Measurements from ENCODE around the gene CCDC33. TPM values are rescaled to one million over a fixed set of nuclear protein-coding genes. Genes with fewer than 3 reads are reported as not detected.

The CCDC33 gene
- total and polyA plus RNA-seq, 2 donors (not counting 3 experiments of a cell fraction or from before 2014, with no cell fraction given), result not detected

GRCh38 chr15:74275957-74276356 is 39.8 kb downstream of the CCDC33 start:
- H3K9ac ChIP-seq (replicated peaks; ENCODE audit: extremely low read depth, insufficient read depth, low read length), result no peak overlapping the region
- no peak for TF ChIP-seq GATA2 (IDR thresholded peaks at IDR 0.05; ENCODE audit: insufficient read depth, insufficient read length, low read depth, low read length)
- no peak overlapping the region for H3K4me2 ChIP-seq (ENCODE audit: insufficient read depth, low read length)
- no peaks in the 10 kb centered on the region for H3K9me1 ChIP-seq (replicated peaks; ENCODE audit: control insufficient read depth, extremely low read depth, insufficient read depth, low read length)
- no peak for DNase-seq (ENCODE audit: low read depth, low spot score)
- H2AFZ ChIP-seq (ENCODE audit: low read depth, low read length), result no peak overlapping the region
- ChIA-PET POLR2A (no interaction called here), CTCF (no interaction called here)
- H3K27ac ChIP-seq (ENCODE audit: insufficient read depth, low read depth, low read length), result no peak overlapping the region
- H3K9me3 ChIP-seq (replicated peaks; ENCODE audit: control insufficient read depth, insufficient read depth, low read length), result no peaks in the 10 kb centered on the region
- intact Hi-C loops (cut with micrococcal nuclease), result no loop called here
- no peaks in the 10 kb centered on the region for H3K36me3 ChIP-seq (ENCODE audit: control insufficient read depth in 2 of 2, extremely low read depth in 1 of 2, insufficient read depth in 2 of 2, low read length in 2 of 2)
- H3K4me3 ChIP-seq (replicated peaks in 1 of 3; ENCODE audit: insufficient read depth in 1 of 3, low read depth in 1 of 3, low read length in 3 of 3), result no peak overlapping the region
- peaks cover 0 to 3% of the 10 kb centered on the region in 2 experiments for H3K27me3 ChIP-seq (ENCODE audit: control insufficient read depth in 2 of 2, insufficient read depth in 2 of 2, low read length in 2 of 2)
- no TSS peak for BruUV-seq (replicated peaks)
- no peaks in the 10 kb centered on the region for H3K4me1 ChIP-seq (ENCODE audit: control insufficient read depth, extremely low read depth, insufficient read depth, low read length)
- dilution Hi-C loops (cut with MboI; ENCODE audit: extremely low pct_ligation_motif_present, low sequenced_read_pairs), result no loop called here
- H4K20me1 ChIP-seq (replicated peaks; ENCODE audit: control insufficient read depth, extremely low read depth, insufficient read depth, low read length), result no peaks in the 10 kb centered on the region
- FAIRE-seq, result no peak
- H3K79me2 ChIP-seq (ENCODE audit: control insufficient read depth, insufficient read depth, low read length), result no peaks in the 10 kb centered on the region

GRCh38 chr15:74276560-74276959 is 40.4 kb downstream of the CCDC33 start:
- TF ChIP-seq POLR2A (IDR thresholded peaks at IDR 0.05; ENCODE audit: low read depth, low read length), result no peak
- TF ChIP-seq POLR2AphosphoS5 (IDR thresholded peaks at IDR 0.05; ENCODE audit: insufficient read depth, low read depth, low read length), result no peak
- TF ChIP-seq GATA2 (IDR thresholded peaks at IDR 0.05; ENCODE audit: insufficient read depth, insufficient read length, low read depth, low read length), result no peak
- TF ChIP-seq JUN (IDR thresholded peaks at IDR 0.05; ENCODE audit: borderline replicate concordance, insufficient read depth, insufficient read length, low read depth), result no peak
- dilution Hi-C loops (cut with MboI; ENCODE audit: extremely low pct_ligation_motif_present, low sequenced_read_pairs), result no loop called here
- Histone ChIP-seq H4K20me1 (replicated peaks; ENCODE audit: control insufficient read depth, extremely low read depth, insufficient read depth, low read length) (no peaks in the 10 kb centered on the region), H3K27ac (ENCODE audit: insufficient read depth, low read depth, low read length) (no peak overlapping the region), H3K79me2 (ENCODE audit: control insufficient read depth, insufficient read depth, low read length) (no peaks in the 10 kb centered on the region), H3K4me1 (ENCODE audit: control insufficient read depth, extremely low read depth, insufficient read depth, low read length) (no peaks in the 10 kb centered on the region), H3K4me2 (ENCODE audit: insufficient read depth, low read length) (no peak overlapping the region), H3K9ac (replicated peaks; ENCODE audit: extremely low read depth, insufficient read depth, low read length) (no peak overlapping the region), H3K9me1 (replicated peaks; ENCODE audit: control insufficient read depth, extremely low read depth, insufficient read depth, low read length) (no peaks in the 10 kb centered on the region), H3K9me3 (replicated peaks; ENCODE audit: control insufficient read depth, insufficient read depth, low read length) (no peaks in the 10 kb centered on the region), H3K27me3 (ENCODE audit: control insufficient read depth in 2 of 2, insufficient read depth in 2 of 2, low read length in 2 of 2) (peaks cover 0 to 3% of the 10 kb centered on the region in 2 experiments), H3K36me3 (ENCODE audit: control insufficient read depth in 2 of 2, extremely low read depth in 1 of 2, insufficient read depth in 2 of 2, low read length in 2 of 2) (no peaks in the 10 kb centered on the region), H3K4me3 (replicated peaks in 1 of 3; ENCODE audit: insufficient read depth in 1 of 3, low read depth in 1 of 3, low read length in 3 of 3) (no peak overlapping the region), H2AFZ (ENCODE audit: low read depth, low read length) (no peak overlapping the region)
- FAIRE-seq (no peak), DNase-seq (ENCODE audit: low read depth, low spot score) (no peak)
- no TSS peak for BruUV-seq (replicated peaks)
- ChIA-PET POLR2A (no interaction called here), CTCF (no interaction called here)
- intact Hi-C loops (cut with micrococcal nuclease), result no loop called here

All from endothelial cell of umbilical vein (primary cell).